HG03432 (cell line): Measurements from ENCODE around the gene MBNL2.

ENCODE experiments used
- ATAC-seq: cut with Tn5 transposase; IDR thresholded peaks from one replicate; pipeline ENCODE4 v1.9.1; 2021; ENCODE audit warnings: mild to moderate bottlenecking, moderate library complexity; ENCODE audit not compliant: unreplicated experiment

MBNL2 gene

GRCh38 chr13:97434397-97435201 is 212.5 kb downstream of the MBNL2 start:
- peak; percentile 2 for ATAC-seq

GRCh38 chr13:97435323-97435722 is 213.2 kb downstream of the MBNL2 start:
- no peak for ATAC-seq

GRCh38 chr13:97435794-97436193 is 213.7 kb downstream of the MBNL2 start:
- ATAC-seq = no peak

GRCh38 chr13:97436845-97437244 is 214.7 kb downstream of the MBNL2 start:
- no peak for ATAC-seq

- no peak for ATAC-seq
Observed at GRCh38 chr13:97437729-97438128, 215.6 kb downstream of the MBNL2 start.

- no peak for ATAC-seq
Observed at GRCh38 chr13:97438856-97439595, 216.9 kb downstream of the MBNL2 start.

GRCh38 chr13:97440598-97441170 is 218.6 kb downstream of the MBNL2 start:
- no peak for ATAC-seq

GRCh38 chr13:97441368-97441767 is 219.2 kb downstream of the MBNL2 start:
- peak; percentile 80 for ATAC-seq
